ENCODE data around the gene GID8. TPM values are rescaled to one million over a fixed set of nuclear protein-coding genes. Genes with fewer than 3 reads are reported as not detected.
A peak's percentile ranks its signal among the peaks of the same experiment; 100 is the strongest.
"Not testable (repeated sequence)": the region's sequence is repeated elsewhere in the genome, so short reads cannot be mapped to it uniquely, and the experiment has no call there.

Gene GID8
- total RNA-seq, 1 donor from 2014 or later, result 19.3 TPM

DNA sequence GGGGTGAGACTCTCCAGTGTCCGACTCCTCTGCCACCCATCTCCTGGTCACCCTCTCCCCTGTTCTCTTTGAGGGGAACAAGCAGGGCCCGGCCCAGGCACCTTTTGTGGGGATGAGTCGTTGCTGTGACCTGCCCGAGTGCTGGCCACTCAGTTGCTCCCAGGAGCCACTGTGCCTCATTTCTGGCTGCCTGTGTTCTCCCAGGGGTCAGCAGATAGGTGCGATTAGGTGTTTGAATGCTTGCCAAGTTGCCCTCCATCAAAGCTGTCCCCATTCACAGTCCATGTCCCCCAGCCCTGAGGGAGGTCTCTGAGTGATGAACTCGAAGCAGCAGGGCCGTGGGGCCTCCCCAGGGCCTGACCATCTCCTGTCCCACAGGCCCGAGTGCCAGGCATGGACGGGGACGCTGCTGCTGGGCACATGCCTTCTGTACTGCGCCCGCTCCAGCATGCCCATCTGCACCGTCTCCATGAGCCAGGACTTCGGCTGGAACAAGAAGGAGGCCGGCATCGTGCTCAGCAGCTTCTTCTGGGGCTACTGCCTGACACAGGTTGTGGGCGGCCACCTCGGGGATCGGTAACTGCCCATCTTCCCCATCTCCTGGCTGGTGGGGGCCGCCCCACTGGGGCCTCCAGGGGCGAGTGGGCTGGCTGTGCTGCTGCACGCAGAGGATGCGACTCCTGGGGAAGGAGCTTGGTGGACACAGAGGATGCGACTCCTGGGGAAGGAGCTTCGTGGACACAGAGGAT lies 18.6 kb downstream of the GID8 start:
- no peak for ATAC-seq
- no peak for DNase-seq (ENCODE audit: low spot score)

DNA sequence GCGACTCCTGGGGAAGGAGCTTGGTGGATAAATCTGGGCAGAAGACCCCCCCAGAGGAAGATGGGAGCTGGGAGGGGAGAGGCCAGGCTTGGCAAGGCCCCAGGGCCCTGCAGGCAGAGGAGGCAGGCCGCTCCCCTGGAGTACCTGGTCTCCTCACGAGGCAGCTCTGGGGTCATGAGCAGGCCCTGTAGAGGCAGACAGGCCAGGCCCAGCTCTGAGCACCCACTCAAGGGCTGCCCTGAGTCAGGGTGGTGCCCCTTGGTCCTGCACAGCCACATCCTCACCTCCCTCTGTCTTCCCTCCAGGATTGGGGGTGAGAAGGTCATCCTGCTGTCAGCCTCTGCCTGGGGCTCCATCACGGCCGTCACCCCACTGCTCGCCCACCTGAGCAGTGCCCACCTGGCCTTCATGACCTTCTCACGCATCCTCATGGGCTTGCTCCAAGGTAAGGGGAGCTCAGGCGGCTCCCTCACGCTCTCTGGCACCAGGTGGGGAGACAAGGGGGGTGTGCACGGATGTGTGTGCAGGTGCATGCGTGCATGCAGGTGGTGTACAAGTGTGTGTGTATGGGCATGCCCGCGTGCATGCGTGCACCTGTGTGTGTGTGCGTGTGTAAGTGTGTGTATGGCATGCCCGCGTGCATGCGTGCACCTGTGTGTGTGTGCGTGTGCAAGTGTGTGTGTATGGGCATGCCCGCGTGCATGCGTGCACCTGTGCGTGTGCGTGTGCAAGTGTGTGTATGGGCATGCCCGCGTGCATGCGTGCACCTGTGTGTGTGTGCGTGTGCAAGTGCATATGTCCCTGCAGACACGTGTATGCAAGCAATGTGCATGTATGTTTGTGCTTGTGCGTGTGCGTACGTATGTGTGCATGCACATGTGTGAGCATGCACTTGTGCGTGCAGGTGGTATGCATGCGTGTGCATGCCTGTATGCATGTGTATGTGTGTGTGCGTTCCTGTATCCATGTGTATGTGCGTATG lies 19.5 kb downstream of the GID8 start:
- no peak for ATAC-seq
- no peak for DNase-seq (ENCODE audit: low spot score)

DNA sequence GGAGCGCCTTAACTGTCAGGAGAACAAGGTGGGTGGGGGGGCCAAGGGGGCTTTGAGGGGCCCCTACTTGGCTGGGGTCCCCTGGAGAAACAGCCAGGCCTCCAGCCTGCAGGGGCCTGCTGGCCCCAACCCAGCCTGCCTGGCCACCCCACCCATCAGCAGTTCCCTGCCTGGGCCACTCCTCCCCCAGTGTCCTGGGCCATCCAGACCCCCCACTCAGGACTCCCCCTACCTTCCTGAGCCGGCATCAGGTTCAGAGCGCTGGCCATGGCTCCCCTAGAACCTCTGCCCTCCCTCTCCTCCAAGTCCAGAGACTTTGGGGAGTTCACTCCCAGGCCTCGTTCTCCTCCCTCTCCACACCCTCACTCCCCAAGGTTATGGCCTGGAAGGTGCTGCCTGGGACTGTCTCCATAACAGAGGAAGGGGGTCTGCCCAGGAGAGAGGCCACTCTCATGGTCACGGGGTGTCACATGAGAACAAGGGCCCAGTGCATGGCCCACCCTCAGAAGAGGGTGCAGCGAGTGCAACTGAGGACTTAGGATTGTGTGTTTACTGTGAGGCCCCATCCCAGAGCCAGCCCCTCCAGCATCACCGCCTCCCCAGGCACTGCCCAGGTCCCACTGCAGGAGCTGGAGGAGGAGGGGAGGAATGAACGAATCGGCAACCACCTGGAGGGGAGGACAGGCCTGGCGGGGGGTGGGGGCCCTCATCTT lies 20.6 kb downstream of the GID8 start:
- DNase-seq (ENCODE audit: low spot score), result no peak
- no peak for ATAC-seq

DNA sequence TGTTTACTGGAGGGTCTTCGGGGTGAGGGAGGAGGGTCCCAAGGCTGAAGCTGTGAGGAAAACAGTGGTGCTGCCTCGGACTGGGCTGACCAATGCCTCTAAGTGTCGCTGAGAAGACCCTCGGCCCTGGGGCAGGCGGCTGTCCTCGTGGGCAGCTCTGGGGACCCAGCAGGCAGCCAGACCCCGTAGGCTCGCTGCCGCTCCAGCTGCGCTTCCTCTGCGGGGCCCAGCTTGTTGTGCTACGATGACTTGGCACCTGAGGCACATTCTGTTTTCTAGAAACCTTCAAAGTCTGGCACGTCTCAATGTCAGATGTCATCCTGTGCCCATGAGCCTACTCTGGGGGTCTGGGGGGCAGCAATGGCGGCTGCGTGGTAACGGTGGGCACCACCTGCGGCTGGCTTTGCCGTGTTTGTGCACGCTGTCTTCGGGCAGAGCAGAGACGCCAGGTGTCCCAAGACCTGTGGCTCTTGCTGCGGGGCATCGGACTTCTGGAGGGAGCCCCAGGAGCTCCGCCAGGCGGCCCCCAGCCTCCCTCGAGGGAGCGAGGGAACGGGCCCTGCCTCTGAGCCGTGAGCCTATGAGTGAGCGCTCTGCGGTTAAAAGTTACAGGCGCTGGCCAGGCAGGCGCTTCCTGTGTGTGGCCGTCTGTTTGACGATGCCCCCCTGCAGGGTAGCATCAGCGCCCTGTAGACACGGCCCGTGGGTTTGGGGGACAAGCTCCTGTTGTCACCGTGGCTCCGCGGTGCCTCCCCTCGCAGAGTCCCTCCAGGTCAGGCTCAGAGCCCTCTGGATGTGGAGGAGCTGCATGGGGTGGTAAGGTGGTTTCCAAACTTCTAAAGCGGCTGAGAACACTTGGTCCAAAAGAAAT lies 21.4 kb downstream of the GID8 start:
- ATAC-seq, result no peak
- no peak for DNase-seq (ENCODE audit: low spot score)

DNA sequence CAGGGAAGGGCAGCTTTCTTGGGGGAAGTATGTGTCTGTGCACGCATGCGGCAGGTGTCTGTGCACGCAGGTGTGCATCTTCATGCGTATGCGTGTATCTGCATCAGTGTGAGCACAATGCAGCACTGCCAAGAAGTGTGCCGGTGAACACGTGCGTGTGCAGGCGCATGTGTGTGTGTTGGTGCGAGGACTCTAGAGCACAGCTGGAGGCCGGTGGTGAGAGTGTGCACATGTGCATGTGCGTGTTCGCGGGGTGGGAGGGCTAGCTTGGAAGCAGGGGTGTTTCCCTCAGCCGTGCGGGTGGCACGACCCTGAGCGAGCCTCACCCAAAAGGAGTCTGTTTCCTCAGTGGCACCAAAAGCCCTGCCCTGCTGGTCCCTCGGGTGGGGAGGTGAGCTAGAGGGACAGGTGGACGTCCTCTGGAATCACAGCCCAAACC lies 22.1 kb downstream of the GID8 start:
- ATAC-seq, result no peak
- DNase-seq (ENCODE audit: low spot score), result no peak

DNA sequence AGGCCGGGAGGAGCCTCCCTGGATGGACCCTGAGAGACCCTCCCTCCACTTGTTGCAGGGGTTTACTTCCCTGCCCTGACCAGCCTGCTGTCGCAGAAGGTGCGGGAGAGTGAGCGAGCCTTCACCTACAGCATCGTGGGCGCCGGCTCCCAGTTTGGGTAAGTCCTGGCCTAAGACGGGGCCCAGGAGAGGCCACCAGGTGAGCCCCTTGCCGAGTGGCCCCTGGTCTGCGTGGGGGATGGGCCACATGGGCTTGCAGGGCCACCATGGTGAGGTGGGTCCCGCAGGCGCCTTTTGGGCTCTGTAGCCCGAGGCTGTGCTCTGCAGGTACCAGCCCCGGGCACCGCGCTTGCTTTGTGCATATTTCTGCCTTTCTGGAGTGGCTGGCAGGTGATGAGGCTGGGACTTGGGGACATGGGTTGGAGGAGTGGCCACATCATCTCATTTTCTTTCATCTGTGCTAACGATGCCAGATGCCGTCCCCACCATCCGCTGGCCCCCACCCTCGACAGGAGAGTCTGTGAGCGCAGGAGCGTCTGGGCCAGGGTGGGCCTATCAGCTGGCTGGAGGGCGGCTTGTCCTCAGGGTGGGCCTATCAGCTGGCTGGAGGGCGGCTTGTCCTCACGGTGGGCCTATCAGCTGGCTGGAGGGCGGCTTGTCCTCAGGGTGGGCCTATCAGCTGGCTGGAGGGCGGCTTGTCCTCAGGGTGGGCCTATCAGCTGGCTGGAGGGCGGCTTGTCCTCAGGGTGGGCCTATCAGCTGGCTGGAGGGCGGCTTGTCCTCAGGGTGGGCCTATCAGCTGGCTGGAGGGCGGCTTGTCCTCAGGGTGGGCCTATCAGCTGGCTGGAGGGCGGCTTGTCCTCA lies 22.7 kb downstream of the GID8 start:
- DNase-seq (ENCODE audit: low spot score); ATAC-seq: not testable (repeated sequence)

DNA sequence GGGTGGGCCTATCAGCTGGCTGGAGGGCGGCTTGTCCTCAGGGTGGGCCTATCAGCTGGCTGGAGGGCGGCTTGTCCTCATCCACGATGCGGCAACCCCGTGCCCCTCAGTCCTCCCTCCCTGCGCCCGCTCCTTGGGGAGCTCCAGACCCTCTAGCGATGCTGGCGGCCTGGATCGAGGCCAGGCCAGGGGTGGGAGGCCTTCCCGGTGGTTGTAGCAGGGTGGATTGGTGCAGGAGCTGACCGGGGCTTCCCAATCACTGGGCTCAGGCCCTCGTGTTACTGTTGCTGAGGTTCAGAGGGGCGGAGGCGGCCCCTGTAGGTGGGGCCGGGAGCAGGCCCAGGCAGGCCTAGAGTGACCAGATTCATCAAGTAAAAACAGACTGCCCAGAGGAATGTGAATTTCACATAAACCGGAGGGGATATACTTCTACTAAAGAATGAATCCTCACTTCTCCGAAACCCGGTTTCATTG lies 23.4 kb downstream of the GID8 start:
- ATAC-seq (no peak), DNase-seq (ENCODE audit: low spot score) (no peak)

DNA sequence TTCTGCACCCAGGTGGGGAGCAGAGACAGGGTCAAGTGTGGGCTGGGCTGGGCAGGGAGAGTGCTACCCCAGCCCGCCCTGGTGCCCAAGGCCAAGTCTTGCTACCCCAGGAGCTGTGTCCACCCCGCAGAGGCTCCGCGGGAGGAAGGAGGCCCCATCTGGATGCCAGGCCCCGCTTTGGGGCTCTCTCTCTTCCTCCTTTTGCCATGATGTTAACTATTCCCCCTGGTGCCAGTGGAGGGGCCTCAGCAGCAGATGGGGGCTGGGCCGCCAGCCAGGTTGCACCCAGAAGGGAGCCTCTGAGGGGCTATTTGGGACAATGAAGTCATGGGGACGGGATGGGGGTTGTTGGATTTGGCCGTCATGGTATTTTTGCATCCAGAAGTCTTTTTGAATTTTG lies 23.9 kb downstream of the GID8 start:
- DNase-seq (ENCODE audit: low spot score), result no peak
- no peak for ATAC-seq

DNA sequence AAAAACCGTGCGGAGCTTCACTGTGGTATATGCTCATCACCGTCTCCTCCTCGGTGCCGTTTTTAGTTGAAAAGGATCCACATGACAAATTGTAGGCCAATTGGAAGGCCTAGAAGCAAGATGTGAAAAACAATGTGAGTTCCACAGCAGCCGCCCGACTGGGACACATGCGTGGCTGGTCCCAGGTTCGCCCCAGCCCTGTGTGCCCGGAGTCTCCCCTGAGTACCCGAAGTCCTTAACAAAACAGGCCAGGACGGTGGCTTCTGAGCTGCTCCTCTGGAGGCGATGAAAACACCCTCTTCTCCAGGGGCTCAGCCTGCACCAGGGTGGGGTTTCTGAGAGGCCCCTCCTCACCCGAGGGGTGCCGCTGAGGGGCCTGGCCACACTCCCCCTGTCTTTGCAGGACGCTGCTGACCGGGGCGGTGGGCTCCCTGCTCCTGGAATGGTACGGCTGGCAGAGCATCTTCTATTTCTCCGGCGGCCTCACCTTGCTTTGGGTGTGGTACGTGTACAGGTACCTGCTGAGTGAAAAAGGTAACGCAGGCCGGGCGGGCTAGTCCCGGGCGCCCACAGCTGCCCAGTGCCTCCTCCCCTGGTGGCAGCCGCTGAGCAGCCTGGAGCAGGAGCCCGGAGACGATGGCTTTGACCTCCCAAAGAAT lies 24.4 kb downstream of the GID8 start:
- ATAC-seq (no peak), DNase-seq (ENCODE audit: low spot score) (no peak)

DNA sequence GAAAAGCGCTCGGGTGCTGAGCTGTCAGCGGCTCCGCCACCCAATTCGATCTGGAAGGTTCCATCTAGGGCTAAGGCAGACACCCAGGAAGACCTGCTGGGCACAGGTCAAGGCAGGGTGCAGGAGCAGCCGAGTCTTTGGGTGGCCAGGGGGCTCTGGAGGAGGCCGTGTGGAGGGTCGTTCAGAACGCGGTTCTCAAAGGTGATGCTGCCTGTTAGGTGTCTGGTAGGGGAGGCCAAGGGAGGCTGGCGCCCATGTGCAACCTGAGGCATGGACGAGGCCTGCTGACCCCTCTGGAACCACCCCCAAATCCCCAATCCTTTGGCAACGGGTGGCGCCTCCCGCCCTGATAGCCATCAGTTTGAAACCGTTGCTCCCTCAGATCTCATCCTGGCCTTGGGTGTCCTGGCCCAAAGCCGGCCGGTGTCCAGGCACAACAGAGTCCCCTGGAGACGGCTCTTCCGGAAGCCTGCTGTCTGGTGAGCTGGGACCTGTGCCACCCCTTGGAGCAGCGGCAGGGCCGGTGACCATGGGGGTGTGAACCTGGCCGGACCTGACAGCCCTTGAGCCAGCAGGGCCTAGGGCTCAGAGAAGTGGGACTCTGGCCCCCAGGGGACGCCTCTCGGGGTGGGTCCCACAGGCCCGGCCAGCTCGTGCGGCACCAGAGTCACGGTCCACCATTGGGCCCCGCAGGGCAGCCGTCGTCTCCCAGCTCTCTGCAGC lies 25.1 kb downstream of the GID8 start:
- DNase-seq (ENCODE audit: low spot score) (no peak), ATAC-seq (peak; percentile 5)

DNA sequence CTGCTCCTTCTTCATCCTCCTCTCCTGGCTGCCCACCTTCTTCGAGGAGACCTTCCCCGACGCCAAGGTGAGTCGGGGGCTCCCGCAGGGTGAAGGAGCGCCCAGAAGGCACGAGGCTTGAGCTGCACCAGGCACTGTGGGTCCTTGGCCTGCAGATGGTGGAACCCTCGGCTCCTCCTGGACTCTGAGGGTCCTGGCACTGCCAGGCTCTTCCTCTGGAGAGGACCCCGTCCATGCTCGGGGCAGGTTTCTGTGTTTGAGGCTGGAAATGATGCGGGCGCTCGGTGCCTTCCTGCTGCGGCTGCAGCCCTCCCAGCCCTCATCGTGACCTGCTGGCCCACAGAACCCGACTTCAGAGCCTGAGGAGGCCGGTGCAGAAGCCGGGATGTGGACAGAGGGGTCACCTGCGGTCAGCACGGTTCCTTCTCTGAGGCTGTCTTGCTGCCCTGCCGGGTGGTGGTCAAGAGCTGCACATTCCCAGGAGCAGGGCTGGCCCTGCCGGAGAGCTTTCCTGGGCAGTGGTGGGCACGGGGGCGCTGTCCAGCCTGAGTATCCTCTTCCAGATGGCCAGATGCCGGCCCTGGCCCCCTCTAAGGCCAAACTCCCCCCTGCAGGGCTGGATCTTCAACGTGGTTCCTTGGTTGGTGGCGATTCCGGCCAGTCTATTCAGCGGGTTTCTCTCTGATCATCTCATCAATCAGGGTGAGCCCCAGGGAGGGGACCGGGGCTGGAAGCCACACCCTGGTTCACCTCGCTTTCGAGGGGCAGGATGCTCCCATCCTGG lies 25.9 kb downstream of the GID8 start:
- ATAC-seq (no peak), DNase-seq (ENCODE audit: low spot score) (no peak)

DNA sequence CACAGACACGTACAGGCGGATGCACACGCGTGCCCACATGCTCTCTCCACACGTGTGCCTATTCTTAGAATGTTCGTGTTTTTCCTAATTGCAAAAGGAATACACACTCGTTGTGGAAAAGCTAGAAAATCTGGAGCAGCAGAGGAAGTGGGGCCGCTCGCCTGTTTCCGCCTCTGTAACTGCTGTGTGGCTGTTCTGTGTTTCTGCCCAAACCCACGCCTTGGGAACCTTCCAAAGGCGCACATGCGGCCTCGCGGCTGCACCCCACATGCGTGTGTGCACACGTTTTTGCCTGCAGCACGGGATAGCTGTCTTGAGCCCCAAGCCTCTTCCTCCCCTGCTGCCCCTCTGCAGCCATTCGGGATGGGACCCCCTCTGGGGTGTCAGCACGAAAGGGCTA lies 26.8 kb downstream of the GID8 start:
- ATAC-seq (no peak), DNase-seq (ENCODE audit: low spot score) (no peak)

DNA sequence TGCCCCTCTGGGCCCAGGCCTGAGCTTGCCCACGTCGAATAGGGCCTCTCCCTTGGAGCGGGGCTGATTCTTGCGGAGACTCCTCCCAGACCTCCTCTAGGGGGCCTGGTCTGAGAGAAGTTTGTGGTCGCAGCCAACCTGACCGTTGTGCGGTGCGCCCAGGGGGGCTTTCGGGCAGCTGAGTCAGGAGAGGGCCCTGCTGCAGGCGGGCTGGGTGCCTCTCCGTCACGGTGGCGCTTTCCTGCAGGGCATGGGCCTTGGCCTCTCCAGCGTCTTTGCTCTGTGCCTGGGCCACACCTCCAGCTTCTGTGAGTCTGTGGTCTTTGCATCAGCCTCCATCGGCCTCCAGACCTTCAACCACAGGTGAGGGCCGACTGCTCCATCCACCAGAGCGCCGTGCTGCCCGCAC lies 27.4 kb downstream of the GID8 start:
- ATAC-seq (no peak), DNase-seq (ENCODE audit: low spot score) (no peak)

DNA sequence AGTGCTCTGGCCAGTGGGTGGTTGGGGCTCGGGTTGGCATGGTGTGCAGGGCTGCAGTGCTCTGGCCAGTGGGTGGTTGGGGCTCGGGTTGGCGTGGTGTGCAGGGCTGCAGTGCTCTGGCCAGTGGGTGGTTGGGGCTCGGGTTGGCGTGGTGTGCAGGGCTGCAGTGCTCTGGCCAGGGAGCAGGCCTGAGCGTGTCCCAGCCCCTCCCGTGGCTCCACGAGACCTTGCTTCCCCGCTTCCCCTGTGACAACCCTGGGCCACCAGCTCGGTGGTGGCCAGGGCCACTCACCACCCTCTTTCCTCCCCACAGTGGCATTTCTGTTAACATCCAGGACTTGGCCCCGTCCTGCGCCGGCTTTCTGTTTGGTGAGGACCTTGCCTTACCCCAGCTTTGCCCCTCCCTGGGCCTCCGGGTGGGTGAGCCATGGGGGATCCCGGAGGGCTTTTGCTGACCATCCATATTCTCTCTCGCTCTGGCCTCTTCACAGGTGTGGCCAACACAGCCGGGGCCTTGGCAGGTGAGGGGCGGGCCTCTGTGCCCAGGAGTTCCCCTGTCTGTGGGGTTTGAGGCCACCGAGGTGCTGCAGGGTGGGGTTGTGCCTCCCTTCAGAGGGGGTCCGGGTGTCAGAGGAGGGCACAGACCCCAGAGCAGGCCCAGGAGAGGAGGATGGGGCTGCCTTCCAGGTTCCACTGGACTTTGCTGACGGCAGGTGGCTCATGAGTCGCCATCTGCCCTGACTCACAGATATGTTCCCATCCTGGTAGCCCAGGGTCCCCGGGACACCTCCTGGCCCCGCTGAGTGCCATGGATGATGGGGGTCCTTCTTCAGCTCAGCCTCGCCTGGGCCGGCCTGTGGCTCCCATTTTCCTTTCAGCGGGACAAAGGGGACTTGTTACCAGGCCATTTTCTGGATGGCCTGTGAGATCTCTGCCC lies 28.5 kb downstream of the GID8 start:
- DNase-seq (ENCODE audit: low spot score), result no peak
- no peak for ATAC-seq

DNA sequence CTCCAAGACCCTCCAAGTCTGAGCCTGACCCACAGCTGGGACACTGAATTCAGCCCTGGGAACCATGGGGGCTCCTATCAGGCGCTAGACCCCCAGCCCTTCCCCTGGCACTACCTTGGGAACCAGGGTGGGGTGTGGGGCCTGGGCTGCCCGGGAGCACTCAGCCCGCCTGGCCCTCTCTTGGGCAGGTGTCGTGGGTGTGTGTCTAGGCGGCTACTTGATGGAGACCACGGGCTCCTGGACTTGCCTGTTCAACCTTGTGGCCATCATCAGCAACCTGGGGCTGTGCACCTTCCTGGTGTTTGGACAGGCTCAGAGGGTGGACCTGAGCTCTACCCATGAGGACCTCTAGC lies 29.2 kb downstream of the GID8 start:
- ATAC-seq, result no peak
- no peak for DNase-seq (ENCODE audit: low spot score)

DNA sequence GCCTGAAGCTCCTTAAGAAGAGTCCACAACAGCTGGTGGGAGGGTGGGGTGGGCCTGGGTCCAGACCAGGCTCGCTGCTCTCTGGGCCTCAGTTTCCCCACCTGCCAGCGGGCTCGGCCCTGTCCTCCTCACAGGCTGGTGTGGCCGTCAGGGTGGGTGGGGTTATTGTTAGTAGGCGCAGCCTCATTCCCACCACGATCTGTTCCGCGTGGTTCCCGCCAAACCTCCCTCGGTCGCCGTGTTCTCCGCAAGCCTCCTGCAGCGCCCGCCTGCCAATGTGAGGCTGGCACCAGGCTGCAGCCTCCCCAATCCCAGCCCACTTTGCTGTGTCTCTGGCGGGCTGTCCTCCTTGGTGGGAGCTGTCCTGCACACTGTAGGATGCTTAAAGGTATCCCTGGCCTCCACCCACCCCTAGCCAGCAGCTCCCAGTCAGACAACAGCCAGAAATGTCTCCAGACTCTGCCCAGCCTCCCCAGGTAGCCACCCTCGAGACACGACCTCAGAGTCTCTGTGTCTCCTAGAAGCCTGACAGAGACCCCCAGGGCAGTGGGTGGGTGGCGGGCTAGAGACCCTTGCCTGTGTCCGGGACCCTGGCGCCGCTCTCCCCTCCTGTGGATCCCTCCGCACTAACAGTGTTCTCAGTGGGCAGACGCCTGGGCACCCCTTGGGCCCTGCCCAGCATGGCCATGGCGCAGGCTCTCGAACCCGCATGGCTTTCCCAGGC lies 29.8 kb downstream of the GID8 start:
- ATAC-seq (no peak), DNase-seq (ENCODE audit: low spot score) (no peak)
